Skeletal muscle tissue (tissue), 4 donors: ENCODE measurements around the gene PLP1. TPM values are rescaled to one million over a fixed set of nuclear protein-coding genes. Genes with fewer than 3 reads are reported as not detected.
A peak's percentile ranks its signal among the peaks of the same experiment; 100 is the strongest.
"Not testable (repeated sequence)": the region's sequence is repeated elsewhere in the genome, so short reads cannot be mapped to it uniquely, and the experiment has no call there.

ENCODE experiments used
- H3K27ac ChIP-seq: one replicate; pipeline ENCODE4 v1.7.0; 2013; ENCODE audit warnings: mild to moderate bottlenecking, low read depth, low read length, inconsistent platforms
- H3K27me3 ChIP-seq, 3 donors: one replicate each; pipeline ENCODE4 v1.7.0; 2013; ENCODE audit warnings: low read length in 3 of 3; ENCODE audit not compliant: control insufficient read depth in 3 of 3, insufficient read depth in 3 of 3
- H3K36me3 ChIP-seq, 3 donors: one replicate each; pipeline ENCODE4 v1.7.0; 2013; ENCODE audit warnings: low read length in 3 of 3; ENCODE audit not compliant: control insufficient read depth in 3 of 3, insufficient read depth in 3 of 3
- H3K4me1 ChIP-seq, 3 donors: one replicate each; pipeline ENCODE4 v1.7.0; 2013; ENCODE audit warnings: low read length in 3 of 3, mild to moderate bottlenecking in 3 of 3; ENCODE audit not compliant: control insufficient read depth in 3 of 3, insufficient read depth in 3 of 3
- H3K4me3 ChIP-seq, 3 donors: one replicate each; pipeline ENCODE4 v1.7.0; 2013; ENCODE audit warnings: low read length in 3 of 3
- H3K9ac ChIP-seq, 3 donors: one replicate each; pipeline ENCODE4 v1.7.0; 2013; ENCODE audit warnings: low read length in 3 of 3, mild to moderate bottlenecking in 3 of 3, moderate library complexity in 2 of 3, low read depth in 1 of 3
- H3K9me3 ChIP-seq, 3 donors: one replicate each; pipeline ENCODE4 v1.7.0; 2013; ENCODE audit warnings: low read length in 3 of 3; ENCODE audit not compliant: control insufficient read depth in 3 of 3
- total RNA-seq: library from RNA; depleted of rRNA; stranded (reverse); fragments of >200 nt; gene quantifications from one replicate; pipeline ENCODE4 v1.2.3, GENCODE V29; 2014
- donor health status: Osteomylitis.

The PLP1 gene
- total RNA-seq, 1 donor from 2014 or later: 41.8 TPM

DNA sequence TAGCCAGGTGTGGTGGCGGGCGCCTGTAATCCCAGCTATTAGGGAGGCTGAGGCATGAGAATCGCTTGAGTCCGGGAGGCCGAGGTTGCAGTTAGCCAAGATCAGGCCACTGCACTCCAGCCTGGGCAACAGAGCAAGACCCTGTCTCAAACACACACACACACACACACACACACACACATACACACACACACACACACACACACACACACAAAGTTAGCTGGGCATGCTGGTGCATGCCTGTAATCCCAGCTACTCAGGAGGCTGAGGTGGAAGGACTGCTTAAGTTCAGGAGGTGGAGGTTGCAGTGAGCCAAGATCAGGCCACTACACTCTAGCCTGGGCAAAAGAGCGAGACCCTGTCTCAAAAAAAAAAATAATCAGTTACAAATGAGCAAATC lies 44.2 kb downstream of the PLP1 start:
- H3K4me3 ChIP-seq, H3K27me3 ChIP-seq, H3K36me3 ChIP-seq, H3K4me1 ChIP-seq, H3K9me3 ChIP-seq, H3K27ac ChIP-seq, H3K9ac ChIP-seq: not testable (repeated sequence)

DNA sequence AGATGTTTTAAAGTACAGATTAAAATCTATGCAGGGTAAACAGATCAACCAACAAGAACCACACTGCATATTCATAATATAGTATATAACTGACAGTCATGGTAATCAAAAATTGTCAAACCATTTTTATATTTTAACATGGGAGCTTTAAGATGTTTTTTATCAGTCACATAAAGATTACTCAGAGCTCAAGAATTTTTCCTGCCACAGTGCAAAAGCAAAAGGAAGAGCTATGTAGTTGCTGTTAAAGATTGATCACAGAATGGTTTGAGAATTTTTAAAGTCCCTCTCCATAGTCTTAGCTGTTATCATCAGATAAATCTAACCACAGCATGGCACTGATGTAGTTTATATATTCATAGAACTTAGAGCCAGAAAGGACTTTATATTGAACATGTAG lies 47.0 kb downstream of the PLP1 start:
- Histone ChIP-seq H3K27me3 (no peaks in the 10 kb centered on the region), H3K27ac (no peak overlapping the region), H3K4me1 (no peaks in the 10 kb centered on the region), H3K9me3 (no peaks in the 10 kb centered on the region), H3K4me3 (no peak overlapping the region), H3K9ac (no peak overlapping the region), H3K36me3 (no peaks in the 10 kb centered on the region)

DNA sequence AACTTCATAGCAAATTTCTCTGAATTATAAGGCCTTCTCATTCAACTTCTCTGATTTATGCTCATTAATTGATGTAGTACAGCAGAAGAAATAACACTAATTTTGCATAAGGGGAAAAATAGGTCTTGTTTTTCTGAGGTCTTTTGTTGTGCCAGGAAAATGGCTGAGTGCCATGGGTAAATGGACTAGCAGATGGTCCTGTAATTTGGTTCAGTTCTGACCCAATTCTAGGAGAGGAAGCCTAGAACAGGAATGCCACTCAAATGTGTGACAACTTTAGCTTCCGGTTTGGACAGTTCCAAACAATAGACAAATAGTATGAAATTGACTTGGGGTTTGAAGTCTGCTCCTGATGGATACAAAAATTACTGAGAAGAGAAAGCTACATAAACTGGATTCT lies 49.2 kb downstream of the PLP1 start:
- Histone ChIP-seq H3K27ac (no peak overlapping the region), H3K9ac (no peak overlapping the region), H3K4me3 (no peak overlapping the region), H3K9me3 (no peaks in the 10 kb centered on the region), H3K4me1 (peaks cover 0 to 4% (median under 1%) of the 10 kb centered on the region in 3 donors), H3K36me3 (no peaks in the 10 kb centered on the region), H3K27me3 (no peaks in the 10 kb centered on the region)

DNA sequence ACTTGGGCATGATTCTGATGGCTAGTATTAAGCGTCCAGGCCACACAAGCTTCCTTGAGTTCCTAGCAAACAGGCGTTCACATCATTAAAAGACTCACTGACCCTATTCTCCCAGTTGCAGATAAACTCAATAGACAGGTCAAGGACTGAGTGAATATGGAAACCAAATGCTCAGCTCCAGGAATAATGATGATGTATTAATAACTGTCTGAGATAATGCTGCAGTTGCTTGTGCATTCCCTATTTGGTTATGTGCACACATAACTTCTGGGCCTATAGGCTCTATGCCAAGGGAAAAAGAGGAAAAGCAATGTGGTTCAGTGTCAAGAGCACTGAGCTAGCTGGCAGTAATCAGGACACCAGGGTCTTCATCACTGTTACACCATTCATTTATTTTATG lies 51.9 kb downstream of the PLP1 start:
- no peaks in the 10 kb centered on the region for H3K36me3 ChIP-seq
- no peaks in the 10 kb centered on the region for H3K9me3 ChIP-seq
- no peak overlapping the region for H3K4me3 ChIP-seq
- H3K27ac ChIP-seq: peak overlapping the region; percentile 59
- peaks cover 2 to 9% (median 6%) of the 10 kb centered on the region in 3 donors for H3K4me1 ChIP-seq
- peak overlapping the region in 1 of 3 donors; percentile 12 for H3K9ac ChIP-seq
- peaks cover 0 to 9% (median 0%) of the 10 kb centered on the region in 3 donors for H3K27me3 ChIP-seq

DNA sequence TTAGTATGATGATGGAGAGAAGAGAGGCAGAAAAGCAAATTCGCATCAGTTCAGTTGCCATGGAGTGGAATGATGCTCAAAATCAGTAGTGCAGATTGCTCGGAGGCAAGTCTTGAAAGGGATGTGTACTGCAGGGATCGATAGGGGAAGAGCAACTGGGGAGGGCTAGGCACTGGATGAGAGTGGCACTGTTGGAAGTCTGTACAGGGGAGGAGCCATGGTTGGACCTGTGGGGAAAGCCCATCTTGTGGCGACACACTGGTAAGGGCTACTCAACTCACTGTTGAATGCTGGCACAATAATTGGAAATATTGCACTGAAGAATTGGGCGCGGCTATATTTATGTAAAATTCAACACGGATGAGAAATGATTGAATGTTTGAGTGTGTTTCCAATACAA lies 54.2 kb downstream of the PLP1 start:
- peak overlapping the region; percentile 80 for H3K27ac ChIP-seq
- H3K9me3 ChIP-seq: no peaks in the 10 kb centered on the region
- peak overlapping the region in 1 of 3 donors; percentile 87 for H3K9ac ChIP-seq
- peaks cover 0 to 9% (median 0%) of the 10 kb centered on the region in 3 donors for H3K27me3 ChIP-seq
- peaks cover 2 to 9% (median 6%) of the 10 kb centered on the region in 3 donors for H3K4me1 ChIP-seq
- peak overlapping the region; percentile 70 to 81 (median 72) for H3K4me3 ChIP-seq
- H3K36me3 ChIP-seq: no peaks in the 10 kb centered on the region

DNA sequence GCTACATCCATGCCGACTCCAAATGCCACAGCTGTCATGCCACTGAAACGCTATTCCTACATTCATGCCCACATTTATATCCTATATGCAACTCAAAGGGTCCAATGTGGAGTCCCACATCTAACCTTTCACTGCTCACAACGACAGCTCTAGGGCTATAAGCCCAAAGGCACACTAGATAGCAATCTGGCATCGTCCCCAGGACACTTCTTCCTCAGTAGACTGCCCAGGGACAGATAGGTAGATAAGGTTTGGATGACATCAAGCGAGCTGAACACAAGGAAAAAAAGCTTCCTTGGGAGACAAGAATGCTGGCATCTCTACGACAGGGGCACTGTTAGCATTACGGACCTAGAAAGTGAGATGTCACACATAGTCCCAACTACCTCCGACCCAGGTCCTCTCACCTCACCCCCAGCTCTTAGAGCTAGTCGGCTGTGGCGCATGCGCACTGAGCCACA lies 54.7 kb downstream of the PLP1 start:
- H3K4me3 ChIP-seq: peak overlapping the region; percentile 70 to 81 (median 72)
- H3K9ac ChIP-seq: peak overlapping the region in 2 of 3 donors; percentile 67 to 87
- H3K27me3 ChIP-seq: peaks cover 0 to 9% (median 0%) of the 10 kb centered on the region in 3 donors
- peak overlapping the region; percentile 80 for H3K27ac ChIP-seq
- H3K4me1 ChIP-seq: peaks cover 2 to 9% (median 6%) of the 10 kb centered on the region in 3 donors
- no peaks in the 10 kb centered on the region for H3K9me3 ChIP-seq
- H3K36me3 ChIP-seq: no peaks in the 10 kb centered on the region

DNA sequence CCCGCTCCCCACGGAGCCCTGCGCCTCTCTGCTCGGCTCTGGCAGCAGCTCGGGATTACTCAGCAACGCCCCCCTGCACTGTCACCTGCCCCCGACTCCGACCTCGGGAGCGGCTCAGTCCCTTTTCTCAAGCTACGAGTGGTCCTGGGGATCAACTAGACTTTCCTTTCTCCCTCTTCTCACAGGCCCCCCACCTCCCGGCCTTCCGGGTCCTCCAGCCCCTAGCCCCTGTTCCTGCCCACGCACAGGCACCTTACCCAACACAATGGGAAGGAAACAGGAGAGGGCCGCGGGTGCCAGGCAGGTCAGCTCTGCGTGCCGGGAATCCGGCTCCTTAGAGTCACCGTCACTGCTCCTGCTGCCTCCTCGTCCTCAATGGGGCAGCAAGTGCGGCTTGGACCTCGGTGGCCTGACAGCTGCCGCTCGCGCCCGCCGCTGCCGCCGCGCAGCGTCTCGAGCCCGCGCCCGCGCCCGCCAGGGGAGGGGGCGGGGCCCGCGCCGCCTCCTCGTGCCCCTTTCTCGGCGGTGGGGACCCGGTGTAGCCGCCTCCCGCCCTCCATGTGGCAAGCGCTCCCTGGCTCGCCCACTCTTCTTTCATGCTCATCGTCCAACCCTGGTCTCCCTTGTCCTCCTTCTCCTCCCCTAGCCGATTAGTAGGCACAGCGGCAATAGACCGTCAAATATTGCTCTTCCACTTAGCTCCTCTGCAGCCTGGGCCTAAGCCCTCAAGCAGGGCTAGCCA lies 55.3 kb downstream of the PLP1 start, which contains the start of gene RAB9B:
Gene RAB9B, minus strand, starts transcription at position 455 of the 742 bp plus-strand sequence. CDS start 6,473 bp downstream, outside the sequence.
- Histone ChIP-seq H3K36me3 (no peaks in the 10 kb centered on the region), H3K27me3 (peaks cover 0 to 9% (median 0%) of the 10 kb centered on the region in 3 donors), H3K4me3 (peak within 1 kb of the TSS; percentile 70 to 81 (median 72)), H3K4me1 (peaks cover 2 to 9% (median 6%) of the 10 kb centered on the region in 3 donors), H3K9ac (peak within 1 kb of the TSS; percentile 67 to 87 (median 87)), H3K27ac (peak within 1 kb of the TSS; percentile 80), H3K9me3 (no peaks in the 10 kb centered on the region)

DNA sequence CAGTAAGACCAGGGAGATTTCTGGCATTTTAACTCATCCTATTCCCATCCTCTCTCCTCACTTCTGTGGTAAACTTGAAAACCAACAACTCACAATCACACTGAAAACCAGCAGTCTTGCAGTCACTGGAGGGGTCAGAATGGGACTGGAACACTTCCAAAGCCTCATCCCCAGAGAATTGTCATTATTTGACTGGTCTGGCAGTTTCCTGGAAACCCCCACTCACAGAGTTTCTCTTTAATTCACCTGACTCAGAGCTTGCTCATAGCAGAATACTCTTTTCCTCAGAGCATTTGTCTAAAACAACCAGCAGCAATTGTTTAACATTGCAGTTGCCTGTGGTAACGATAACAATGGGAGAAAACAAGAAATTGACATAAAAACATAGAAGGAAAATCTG lies 62.8 kb downstream of the PLP1 start:
- no peaks in the 10 kb centered on the region for H3K9me3 ChIP-seq
- no peak overlapping the region for H3K27ac ChIP-seq
- peaks cover 0 to 3% (median 0%) of the 10 kb centered on the region in 3 donors for H3K27me3 ChIP-seq
- no peaks in the 10 kb centered on the region for H3K4me1 ChIP-seq
- H3K36me3 ChIP-seq: no peaks in the 10 kb centered on the region
- no peak overlapping the region for H3K4me3 ChIP-seq
- H3K9ac ChIP-seq: no peak overlapping the region
